GM21576 (cell line): ENCODE results near the gene ANAPC4.

Experiments used
- ATAC-seq: cut with Tn5 transposase; IDR thresholded peaks from one replicate; pipeline ENCODE4 v1.9.1; 2021; ENCODE audit warnings: mild to moderate bottlenecking, moderate library complexity; ENCODE audit not compliant: unreplicated experiment

Gene ANAPC4

DNA sequence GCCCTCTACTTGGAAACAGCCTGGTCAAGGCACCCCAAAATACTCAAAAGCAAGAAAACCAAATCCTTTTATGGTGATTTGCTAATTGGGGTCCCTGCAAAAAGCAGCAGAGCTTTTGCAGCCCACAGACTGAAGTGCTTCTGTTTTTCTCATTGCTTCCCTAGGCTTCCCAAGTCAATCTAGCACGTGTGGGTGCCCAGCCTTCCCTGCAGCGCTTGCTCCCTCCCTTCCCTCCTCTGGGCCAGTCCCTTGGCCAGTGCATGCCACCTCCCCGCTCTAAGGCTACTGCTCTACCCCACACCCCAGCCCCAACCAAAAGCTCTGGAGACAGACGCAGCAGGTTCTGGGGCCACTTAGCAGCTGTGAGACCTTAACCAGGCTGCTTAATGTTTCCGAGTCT is 53.6 kb downstream of the ANAPC4 start:
- no peak for ATAC-seq

DNA sequence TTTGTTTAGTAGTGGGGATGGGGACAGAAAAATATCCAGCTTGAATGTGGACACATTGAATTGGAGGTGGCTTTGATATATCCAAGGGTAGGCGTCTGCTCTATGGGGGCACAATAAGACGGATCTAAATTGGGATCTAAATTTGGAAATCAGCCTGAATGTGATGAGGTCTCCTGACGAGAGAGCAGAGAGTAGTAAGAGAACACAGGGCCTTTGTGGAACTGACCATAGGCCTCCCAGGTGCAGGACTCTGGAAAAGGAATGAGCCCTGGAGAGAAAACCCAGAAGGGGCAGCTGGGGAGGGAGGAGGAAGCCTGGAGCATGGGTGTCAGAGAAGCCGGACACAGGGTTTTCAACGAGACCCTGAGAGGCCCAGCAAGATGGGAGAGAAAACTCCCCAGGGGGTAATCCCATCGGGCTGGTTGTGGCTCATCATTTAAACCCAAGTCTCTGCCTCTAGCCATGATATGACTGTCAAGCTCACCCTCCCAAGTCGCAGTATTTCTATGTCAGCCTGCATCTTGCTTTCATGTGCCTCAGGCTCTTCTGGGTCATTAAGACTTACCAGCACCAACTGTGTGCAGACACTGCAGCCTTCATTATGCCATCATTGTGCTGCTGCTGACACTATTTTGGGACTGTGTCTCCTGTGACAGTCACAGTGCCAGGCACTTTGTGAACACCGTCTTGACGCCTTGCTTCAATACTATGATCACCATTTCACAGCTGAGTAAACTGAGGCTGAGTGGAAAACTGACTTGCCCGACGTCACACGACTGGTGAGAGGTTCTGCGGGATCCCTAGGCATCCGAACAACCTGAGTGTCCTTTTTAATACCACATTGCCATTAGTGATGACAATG is 57.1 kb downstream of the ANAPC4 start:
- ATAC-seq, result no peak

GRCh38 chr4:25437926-25438325 is 60.9 kb downstream of the ANAPC4 start:
- no peak for ATAC-seq

DNA sequence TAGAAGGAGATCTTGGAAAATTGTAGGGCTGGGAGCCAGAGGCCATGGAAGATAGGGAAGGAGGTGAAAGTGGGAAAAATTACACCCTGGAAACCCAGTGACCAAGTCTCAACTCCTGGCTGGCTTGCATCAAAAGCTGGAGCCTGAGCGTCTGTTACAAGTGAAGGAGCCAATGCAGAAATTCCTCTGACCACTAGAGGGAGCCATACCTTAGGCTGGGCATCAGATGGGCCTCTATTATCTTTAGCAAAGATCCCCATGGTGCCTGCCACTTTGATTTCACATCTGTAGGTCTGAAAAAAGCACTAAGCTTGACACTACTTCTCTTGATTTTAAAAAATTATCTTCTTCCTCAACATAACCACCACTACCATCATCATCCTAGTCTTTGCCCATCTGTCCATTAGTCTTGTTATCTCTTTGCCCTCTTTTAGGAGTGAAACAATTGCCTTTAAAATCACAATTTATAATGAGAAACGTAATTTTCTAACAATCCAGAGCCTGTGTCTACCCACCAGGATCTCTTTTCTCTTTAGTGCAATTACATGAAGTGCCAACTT is 62.9 kb downstream of the ANAPC4 start:
- peak; percentile 92 for ATAC-seq

DNA sequence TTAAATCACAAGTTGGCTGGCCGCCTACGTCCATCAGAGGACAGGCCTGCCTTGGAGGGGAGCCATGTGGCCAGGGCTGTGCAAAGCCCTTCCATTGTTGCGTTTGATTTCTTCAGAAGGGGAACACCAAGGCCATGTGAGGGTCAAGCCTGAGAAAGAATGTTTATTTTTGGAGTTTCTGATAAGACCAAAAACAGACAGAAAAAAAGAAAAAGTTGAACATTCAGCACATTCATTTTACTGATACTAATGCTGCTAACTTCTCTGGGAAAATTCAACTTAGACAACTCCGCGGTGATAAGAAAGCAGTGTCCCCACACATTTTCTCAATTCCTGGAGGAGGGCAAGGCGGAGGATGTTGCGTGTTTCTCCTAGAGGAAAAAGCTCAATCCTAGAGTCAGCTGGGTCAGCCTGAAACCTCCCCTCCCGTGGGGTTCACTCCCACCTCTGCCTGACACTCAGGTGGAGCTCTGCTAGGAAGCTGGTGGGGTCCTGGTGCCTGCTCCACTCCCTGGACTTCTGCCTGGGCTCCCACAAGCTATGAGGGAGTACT is 63.5 kb downstream of the ANAPC4 start:
- no peak for ATAC-seq

DNA sequence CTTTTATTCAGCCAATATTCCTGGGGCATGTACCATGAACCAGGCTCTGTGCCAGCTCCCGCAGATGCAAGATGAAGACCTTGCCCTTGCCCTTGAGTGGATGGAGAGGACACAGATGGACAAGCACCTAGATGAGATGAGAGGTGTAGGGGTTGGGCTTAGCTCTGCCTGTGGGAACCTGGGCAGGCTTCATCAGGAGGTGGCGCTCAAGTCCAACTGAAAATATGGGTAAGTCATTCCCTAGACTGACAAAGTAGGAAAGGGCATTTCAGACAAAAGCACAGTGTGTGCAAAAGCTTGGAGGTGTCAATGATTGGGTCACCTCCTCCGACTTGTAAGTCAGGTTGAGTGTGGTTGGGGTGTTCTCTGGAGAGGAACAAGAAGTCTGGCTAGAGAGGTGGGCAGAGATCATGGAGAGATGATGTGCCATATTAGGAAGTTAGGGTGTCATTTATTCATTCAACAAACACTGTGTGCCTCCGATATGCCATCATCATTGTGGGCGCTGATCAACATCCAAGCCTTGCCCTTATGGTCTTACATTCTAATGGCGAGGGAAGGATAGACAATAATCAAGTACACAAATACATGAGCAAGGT is 64.6 kb downstream of the ANAPC4 start:
- no peak for ATAC-seq

GRCh38 chr4:25442863-25443307 is 65.8 kb downstream of the ANAPC4 start:
- ATAC-seq, result no peak

DNA sequence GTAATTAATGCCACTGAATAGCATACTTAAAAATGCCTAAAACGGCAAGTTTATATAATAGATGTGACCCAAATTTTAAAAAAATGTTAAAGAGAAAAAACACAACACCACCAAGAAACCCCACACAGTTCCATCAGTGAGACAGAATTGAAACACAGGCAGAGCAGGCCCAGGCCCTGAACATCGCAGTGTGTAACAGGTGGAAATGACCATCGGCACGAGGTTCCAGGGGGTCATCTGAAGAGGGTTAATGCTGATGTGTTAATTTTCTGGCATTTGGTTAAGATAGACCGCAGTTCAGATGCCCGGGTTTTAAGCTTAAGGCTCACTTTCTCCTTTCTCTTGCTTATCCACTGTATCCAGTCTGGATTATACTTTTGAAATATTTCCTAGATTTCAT is 66.8 kb downstream of the ANAPC4 start:
- ATAC-seq, result no peak

DNA sequence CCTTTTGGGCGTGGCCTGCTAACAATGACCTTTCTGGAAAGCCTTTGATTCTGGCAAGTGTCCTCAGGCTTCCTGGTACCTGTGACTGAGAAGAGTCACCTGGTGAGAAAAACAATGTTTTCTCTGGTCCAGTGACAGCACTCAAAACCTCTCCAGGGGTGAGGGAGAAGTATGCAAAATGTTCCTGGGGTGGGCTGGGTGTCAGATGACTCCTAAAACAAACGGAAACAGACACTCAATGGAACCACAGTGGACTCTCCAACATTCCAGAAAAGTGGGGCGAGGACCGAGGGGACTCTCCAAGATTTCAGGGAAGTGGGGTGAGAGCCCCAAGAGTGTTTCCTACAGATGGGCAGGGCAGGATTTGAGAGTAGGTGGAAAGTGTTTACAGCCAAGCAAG is 69.5 kb downstream of the ANAPC4 start:
- no peak for ATAC-seq

DNA sequence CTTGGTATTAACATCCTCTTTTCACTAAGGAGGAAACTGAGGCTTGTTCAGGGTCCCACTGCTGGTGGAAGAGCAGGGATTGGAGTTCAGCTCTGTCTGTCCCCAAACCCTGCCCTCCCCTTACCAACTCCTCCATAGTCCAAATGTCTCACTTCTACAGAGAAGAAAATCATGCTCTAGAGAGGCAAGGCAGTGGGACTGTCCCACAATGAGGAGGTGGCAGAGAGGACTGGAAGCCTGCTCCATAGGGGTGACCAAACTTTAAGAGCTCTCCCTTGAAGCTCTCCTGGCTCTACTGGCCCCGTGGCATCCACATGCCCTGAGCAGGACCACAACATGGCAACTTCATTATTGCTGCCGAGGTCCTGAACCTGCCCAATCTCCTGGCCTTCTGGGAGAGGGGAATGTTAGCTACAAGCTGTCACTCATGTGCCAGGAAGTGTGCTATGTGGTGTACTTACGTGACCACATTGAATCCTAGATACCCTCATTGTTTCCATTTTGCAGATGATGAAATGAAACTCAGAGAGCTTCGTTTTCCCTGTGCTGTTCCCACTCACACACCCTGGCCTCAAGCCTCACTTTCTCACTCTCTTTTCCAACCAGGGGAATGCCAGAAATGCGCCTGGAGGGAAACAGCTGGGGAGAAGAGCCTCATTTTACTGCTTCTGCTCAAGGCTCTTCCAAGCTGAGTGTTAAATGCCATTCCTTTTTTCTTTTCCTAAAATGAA is 71.5 kb downstream of the ANAPC4 start:
- no peak for ATAC-seq

GRCh38 chr4:25449270-25449669 is 72.2 kb downstream of the ANAPC4 start:
- no peak for ATAC-seq

DNA sequence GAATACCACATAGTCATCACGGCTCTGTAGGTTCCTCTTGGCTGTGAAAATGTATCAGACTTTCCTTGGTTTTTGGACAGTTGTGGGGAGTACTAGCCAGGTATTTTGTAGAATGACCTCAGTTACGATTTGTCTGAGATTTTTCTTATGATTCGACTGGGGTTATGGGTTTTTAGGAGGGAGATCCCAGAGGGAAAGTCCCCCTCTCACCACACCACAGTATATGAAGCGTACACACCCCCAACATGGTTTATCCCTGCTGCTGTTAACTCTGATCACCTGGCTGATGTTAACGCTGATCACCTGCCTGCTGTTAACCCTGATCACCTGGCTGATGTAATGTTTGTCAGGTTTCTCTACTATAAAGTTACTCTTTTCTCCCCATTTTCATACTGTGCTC is 72.6 kb downstream of the ANAPC4 start:
- ATAC-seq, result no peak

DNA sequence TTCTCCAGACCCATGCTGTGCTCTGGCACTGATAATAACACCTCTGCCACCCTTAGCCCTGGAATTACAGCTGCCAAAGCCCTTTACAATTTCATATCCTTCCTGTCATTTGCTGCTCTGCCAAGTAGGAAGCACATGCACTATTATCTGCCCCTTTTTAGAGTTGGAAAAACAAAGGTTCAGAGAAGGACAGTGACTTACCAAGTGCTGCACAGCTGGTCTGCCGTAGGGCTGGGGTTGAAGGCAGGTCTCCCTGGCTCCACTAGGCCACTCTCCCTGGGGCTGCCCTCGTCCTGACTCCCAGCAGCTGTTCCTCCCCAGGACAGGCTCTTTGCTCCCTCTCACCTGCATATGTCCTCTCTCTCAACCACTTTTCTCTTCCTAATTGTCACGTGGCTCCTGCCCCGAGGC is 73.4 kb downstream of the ANAPC4 start:
- ATAC-seq, result no peak

- ATAC-seq, result no peak
Measured at GRCh38 chr4:25451676-25452075, 74.6 kb downstream of the ANAPC4 start.

GRCh38 chr4:25452081-25452480 is 75.0 kb downstream of the ANAPC4 start:
- no peak for ATAC-seq

DNA sequence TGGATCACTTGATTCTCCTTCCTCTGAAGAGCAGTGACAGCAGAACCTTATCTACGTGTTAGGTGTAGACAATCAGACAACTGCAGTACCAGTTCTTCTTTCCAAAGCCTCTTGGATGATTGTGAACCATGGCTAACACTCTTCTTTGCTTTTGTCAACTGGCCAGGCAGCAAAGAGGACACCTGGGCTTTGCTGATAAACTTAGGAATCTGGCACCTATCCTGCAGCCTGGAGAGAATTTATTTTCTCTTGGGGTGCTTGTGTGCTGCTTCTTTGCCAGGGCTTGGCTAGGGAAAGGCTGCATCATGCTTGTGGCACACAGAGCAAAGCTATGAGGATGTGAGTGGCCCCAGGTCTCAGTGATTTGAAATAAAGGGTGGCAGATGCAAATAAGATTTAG is 77.4 kb downstream of the ANAPC4 start:
- no peak for ATAC-seq

DNA sequence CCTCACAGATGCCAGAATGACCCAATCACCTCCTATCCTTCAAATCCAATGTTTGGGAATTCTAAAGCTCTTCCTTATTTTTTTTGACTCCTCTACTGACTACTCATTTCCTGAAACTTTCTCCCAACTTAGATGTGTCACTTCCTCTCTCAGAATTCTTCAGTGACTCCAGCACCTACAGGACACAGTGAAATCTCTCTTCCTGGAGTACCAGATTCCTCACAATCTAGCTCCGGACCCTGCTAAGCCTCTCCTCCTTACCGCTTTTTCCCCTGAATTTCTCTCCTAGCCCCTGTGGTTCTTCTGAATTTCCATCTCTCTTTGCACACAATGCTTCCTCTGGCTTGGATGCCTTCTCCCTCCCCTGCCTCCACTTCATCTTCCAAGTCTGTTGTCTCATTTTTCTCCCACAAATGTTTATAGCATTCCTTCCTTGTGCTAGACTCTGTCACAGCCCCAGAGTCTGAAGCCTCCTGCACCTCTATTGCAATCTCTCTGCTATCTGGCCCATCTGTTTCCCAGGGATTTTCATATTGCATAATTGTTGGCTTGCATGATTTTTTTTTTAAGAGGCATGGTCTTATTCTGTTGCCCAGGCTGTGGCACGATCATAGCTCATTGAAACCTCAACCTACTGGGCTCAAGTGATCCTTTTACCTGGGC is 80.1 kb downstream of the ANAPC4 start:
- ATAC-seq, result no peak

DNA sequence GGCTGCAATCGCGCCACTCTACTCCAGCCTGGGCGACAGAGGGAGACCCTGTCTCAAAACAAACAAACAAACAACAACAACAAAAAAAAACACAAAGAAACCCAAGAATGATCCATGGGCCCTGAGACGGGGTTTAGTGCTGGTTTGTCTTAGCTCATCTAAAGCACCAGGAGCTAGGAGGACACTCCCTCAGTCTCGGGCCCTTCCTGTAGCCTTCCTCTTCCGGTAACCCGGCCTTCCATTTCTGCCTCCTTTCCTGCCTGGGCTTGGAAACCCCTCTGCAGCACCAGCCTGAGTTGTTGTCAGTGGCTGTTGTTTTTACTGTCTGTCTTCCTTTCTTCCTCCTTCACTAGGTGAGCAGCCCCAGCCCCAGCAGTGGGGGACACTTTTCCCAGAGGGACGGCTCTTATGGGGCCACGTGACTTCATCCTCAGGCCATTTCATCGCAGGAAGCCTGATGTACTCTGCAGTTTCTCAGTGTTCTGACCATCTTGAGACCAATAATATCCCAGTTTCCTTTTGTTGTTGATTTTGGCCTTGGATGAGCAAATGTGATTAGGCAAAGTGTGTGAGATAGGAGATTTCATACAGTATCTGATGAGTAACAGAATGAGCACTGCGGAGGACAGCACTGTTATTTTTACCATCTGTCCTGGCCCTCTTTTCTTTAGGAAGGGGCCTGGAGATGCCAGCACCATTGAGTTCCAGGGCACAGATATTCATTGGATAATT is 90.1 kb downstream of the ANAPC4 start:
- ATAC-seq, result no peak

DNA sequence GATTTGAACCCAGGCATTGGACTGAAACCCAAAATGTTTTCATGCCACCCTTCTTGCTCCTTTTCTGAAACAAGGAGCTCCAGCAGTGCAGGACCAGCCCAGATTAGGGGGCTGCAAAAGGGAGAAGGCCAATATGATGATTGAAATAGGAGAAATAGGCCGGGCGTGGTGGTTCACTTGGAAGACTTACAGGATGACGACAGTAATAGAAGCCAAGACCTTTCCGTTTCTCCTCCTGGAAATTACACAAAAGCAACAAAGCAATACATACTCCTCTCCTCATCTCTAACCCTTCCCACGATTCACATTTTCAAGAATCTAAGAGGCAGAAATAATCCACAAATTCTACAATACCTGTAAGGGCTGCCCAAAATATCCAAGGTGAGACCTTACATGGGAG is 90.8 kb downstream of the ANAPC4 start:
- ATAC-seq, result no peak
